Suppressor macrophage (primary cell): ENCODE results near the gene STARD10.

Experiments used
- DNase-seq, 4 experiments: peaks; one replicate each; pipeline ENCODE4 v3.0.0-alpha.2; 2020 to 2022

STARD10 gene

GRCh38 chr11:72705442-72706365 lies 88.1 kb downstream of the STARD10 start:
- no peak for DNase-seq

- DNase-seq: no peak
Measured at GRCh38 chr11:72704783-72705265, 89.0 kb downstream of the STARD10 start.
